ENCODE results near the gene LMX1B.

LMX1B gene

DNA sequence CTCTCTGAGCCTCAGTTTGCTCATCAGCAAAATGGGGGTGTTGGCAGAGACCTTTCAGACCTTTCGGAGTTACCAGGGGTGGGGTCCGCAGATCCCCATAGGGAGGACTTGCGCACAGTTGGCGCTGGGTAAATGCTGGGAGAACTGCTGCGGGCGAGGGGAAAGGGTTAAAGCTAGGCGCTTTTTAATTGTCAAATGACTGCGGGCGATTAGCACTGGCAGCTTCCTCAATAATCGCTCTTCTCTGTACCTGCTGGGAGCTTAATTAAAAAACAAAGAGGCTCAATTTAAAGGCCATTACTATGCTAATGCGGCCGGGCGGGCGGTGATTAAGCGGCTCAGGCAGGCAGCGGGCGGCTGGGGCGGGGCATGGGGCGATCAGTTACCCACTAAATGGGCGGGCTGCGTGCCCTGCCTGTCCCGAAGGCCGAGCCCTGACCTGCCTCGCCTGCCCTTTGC lies 63.0 kb downstream of the LMX1B start:
- peak; percentile 32 for DNase-seq (ENCODE audit: low read depth, low spot score)

- DNase-seq (ENCODE audit: low read depth, low spot score) = no peak
These were observed 63.7 kb downstream of the LMX1B start for GRCh38 chr9:126677188-126678084.

DNA sequence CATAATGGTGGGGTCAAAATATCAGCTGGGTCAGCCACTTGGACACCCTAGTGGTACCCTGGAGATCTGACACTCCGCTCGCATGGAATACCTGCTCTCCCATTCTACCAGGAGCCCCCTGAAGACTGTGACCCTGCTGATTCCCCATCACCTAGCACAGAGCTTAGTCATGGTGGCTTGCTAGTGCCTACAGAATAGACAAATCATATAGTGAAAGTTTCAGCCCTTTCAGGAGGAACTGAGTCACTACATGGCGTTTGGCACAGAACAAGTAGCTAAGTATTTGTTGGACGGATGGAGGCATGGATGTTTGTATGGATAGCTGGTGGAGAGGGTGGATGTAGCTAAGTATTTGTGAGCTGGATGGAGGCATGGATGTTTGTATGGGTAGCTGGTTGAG lies 65.3 kb downstream of the LMX1B start:
- no peak for DNase-seq (ENCODE audit: low read depth, low spot score)

- DNase-seq (ENCODE audit: low read depth, low spot score) = no peak
These were observed 67.6 kb downstream of the LMX1B start for GRCh38 chr9:126681336-126681735.

DNA sequence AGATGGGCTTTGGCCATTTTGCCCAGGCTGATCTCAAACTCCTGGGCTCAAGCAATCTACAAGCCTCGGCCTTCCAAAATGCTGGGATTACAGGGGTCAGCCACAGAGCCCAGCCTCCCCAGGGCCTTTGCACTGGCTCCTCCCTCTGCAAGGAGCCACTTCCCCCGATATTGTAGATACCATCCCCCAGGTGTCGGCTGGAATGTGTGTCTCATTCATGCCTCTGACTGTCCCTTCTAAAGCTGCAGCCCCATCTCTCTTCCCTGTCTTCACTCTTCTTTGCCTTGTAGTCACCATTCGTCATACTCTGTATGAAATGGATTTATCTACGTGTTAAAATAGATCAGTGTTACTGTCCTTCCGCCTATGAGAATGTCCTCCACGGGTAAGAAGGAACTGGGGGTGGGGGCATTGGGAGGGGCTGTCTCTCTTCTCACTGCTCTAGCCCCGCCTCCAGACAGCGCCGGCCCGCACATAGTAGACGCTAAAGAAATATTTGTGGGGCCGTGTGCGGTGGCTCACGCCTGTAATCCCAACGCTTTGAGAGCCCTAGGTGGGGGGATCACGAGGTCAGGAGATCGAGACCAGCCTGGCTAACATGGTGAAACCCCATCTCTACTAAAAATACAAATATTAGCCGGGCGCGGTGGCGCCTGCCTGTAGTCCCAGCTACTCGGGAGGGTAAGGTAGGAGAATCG lies 68.5 kb downstream of the LMX1B start:
- DNase-seq (ENCODE audit: low read depth, low spot score) = no peak

DNA sequence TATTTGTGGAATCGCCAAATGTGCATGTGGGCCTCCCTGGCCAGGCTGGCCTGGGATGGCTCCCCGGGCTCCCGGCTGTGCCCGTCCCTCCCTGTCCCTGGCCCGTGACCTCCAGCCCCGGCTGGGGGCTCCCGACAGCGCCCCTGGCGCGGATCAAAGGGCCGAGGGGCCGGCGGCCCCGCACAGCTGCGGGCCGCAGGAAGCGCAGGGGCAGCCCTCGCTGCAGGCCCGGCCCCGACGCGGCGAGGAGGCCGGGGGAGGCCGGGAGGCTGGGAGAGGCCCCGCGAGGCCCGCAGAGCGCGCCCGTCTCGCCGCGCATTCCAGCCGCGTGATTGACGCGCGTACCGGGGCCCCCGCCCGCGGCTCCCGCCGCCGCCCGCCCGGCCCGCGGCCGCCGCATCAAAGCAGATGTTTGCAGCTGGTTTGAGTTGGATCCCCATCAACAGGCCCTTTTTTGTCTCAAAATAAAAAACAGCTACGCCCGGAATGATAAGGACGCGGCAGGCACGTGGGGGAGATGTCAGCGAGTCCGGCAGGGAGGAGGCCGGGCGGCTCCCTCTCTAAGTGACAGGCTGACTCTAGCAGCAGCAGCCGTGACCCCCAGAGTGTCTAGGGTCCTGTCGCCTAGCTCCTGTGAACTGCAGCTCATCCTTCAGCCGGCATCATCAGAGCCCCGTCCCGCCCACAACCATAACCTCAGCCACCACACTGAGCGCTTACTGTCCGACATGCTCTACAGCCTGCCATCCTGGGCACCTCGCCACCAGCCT lies 69.4 kb downstream of the LMX1B start:
- no peak for DNase-seq (ENCODE audit: low read depth, low spot score)

DNA sequence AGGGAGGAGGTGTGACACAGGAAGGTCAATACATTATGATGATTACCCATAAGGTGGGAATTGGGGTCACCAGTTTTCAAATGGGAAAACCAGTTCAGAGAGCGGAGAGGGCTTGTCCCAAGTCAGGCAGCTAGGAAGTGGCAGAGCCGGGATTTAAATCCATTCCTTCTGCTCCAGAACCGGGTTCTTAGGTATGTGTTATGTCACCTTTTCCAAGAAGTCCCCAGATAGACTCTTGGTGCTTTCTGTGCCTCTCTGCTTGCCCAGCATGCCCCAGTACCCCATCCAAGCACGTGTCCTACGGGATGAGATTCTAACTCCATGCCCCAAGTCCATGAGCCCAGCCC lies 69.9 kb downstream of the LMX1B start:
- DNase-seq (ENCODE audit: low read depth, low spot score) = no peak

DNA sequence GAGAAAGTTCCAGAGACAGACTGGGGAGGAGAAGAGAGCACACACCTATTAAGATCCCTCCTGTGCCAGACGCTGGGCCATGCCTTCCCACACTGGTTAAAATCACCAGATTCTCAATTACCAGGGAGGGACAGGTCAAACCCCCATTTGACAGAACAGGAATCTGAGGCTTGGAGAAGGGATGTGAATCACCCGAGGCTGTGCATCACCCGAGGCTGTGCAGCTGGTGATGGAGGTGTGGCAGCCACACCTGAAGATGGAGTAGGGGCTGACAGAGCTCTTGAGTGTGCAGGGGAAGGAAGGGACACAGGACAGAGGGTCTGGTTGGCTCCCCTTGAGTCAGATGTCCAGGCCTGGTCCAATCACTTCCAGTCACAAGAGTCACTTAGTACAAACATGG lies 70.6 kb downstream of the LMX1B start:
- no peak for DNase-seq (ENCODE audit: low read depth, low spot score)

DNA sequence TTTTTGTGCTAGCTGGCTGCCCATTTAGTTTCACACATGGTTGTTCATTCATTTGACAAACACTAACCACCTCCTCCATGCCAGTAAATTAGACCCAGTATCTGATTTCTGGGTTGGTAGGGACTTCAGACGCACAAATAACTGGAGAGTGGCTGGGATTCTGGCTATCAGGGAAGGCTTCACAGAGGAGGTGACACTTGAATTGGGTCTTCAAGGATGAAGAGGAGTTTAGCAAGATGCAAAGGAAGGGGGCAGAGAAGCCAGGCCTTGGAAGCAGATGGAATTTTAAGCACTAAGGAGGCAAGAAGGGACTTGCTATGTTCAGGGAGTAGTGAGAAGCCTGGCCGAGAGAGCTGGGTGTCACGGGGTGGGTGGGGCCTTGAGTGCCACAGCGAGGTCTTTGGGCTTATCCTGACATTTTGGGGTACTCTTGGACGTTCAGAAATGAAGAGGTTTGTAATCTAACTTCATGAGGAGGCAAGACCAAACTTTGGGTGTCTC lies 71.3 kb downstream of the LMX1B start:
- no peak for DNase-seq (ENCODE audit: low read depth, low spot score)

- DNase-seq (ENCODE audit: low read depth, low spot score) = no peak
These were observed 74.3 kb downstream of the LMX1B start for GRCh38 chr9:126687930-126688461.

DNA sequence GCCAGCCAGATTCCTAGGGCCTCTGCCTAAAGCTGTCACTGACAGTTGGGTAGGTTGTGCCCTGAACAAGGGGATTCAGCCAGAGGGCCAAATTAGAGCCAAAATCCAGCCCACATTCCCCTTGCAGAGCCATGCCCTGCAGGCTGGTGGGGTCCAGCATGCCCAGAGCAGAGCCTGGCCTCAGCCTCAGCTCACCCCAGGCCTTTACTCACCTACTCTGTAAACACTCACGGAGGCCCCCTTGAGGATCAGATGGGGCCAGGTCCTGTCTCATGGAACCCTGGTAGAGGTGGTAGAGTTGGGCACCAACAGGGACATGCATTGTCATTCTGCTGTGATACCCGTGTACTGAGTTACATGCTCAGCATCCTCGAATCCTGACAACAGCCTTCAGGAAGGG lies 74.9 kb downstream of the LMX1B start:
- DNase-seq (ENCODE audit: low read depth, low spot score) = no peak

DNA sequence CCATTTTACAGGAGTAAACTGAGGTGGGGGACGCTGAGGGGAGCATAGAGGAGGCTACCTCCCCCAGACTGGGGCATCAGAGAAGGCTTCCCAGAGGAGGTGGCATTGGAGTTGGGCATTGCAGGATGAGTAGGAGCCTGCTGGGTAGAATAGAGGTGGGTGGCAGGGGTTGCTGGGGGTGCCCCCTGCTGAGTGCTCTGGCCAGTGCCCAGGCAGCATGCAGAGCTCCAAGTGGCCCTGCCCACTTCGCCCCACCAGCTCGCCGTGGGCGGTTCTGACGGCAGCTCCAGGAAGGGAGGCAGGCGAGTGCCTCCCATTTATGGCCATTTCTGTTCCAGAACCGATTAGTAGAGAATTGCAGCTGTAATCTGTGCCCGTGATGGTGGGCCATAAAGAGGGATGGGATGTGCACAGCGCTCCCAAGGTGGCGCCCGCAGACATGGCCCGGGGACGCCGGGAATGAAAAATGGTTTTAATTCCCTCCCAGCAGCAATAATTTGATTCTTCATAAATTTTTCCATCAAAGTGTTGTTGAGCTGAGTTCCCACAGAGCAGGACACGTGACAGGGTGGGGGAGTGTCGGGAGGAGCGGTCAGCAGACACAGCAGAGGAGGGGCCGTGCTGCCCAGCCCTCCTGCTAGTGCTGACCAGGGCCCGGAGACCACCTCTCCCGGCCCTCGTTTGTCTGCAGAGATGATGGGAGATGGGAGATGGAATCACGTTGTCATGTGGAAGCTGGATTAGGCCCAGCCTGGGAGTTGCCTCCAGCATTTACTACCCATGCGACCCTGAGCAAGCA lies 75.5 kb downstream of the LMX1B start:
- no peak for DNase-seq (ENCODE audit: low read depth, low spot score)

DNA sequence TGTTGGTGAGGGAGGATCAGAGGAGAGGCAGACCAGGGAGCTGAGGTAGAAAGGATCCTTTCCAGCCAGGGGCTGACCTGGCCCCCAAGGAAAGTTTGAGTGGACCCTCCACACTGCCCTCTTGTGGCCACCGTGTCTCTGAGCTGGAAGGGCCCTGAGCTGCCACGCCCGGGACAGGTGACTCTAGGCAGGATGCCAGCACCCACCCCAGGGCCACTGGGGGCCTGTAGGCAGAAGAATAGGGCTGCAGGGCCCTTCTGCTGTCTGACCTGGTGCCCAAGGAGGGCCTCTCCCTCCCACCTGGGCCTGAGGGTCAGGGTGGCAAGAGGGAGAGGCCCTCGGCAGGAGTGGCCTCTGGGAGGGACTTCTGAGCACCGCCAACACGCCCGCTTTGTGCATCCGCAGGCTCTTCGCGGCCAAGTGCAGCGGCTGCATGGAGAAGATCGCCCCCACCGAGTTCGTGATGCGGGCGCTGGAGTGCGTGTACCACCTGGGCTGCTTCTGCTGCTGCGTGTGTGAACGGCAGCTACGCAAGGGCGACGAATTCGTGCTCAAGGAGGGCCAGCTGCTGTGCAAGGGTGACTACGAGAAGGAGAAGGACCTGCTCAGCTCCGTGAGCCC lies 76.8 kb downstream of the LMX1B start:
- DNase-seq (ENCODE audit: low read depth, low spot score) = peak; percentile 46

GRCh38 chr9:126692041-126692758 lies 78.5 kb downstream of the LMX1B start:
- no peak for DNase-seq (ENCODE audit: low read depth, low spot score)

- DNase-seq (ENCODE audit: low read depth, low spot score) = no peak
These were observed 79.2 kb downstream of the LMX1B start for GRCh38 chr9:126692759-126693427.

GRCh38 chr9:126693428-126693944 lies 79.8 kb downstream of the LMX1B start:
- DNase-seq (ENCODE audit: low read depth, low spot score) = no peak

GRCh38 chr9:126694206-126695081 lies 80.7 kb downstream of the LMX1B start:
- DNase-seq (ENCODE audit: low read depth, low spot score) = no peak

DNA sequence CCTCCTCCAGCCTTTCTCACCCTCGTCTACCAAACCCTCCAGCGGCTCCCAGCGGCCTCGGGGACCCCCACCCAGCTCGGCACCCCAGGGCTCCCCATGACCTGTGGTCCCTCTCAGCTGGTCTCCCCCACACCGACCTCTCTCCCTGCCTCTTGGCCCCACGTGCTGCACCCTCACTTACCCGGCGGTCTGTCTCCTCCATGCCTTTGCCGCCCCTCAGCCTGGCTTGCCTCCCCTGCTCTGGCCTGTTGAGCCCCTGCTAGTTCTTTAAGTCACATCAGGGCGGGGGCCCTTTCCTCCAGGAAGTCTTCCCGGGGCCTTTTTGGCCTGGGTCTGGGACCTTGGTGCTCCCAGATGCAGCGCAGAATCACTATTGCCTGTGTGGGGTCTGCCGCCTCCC lies 81.5 kb downstream of the LMX1B start:
- no peak for DNase-seq (ENCODE audit: low read depth, low spot score)
